Retinal pigment epithelial cell (primary cell): ENCODE measurements around the gene MTHFD1L.
"Not testable (repeated sequence)": the region's sequence is repeated elsewhere in the genome, so short reads cannot be mapped to it uniquely, and the experiment has no call there.

Source experiments
- DNase-seq: peaks from one replicate; pipeline ENCODE4 v3.0.0-alpha.2; 2010; ENCODE audit warnings: low read depth
- H3K4me3 ChIP-seq: 2 replicates; pipeline ENCODE4 v1.5.1; 2011; ENCODE audit warnings: mild to moderate bottlenecking, low read length, control low read depth, moderate library complexity
- TF ChIP-seq, protein P1 (sequence below): conservative IDR thresholded peaks from 2 replicates; pipeline ENCODE4 v1.5.1; 2011; ENCODE audit warnings: low read depth, low read length, control low read depth, inconsistent platforms

The MTHFD1L gene

GRCh38 chr6:150865406-150866146, at the start of gene MTHFD1L:
MTHFD1L (plus strand) TSS chr6:150865702; CDS start chr6:150865823, 121 bp downstream.
- TF ChIP-seq, protein P1, sequence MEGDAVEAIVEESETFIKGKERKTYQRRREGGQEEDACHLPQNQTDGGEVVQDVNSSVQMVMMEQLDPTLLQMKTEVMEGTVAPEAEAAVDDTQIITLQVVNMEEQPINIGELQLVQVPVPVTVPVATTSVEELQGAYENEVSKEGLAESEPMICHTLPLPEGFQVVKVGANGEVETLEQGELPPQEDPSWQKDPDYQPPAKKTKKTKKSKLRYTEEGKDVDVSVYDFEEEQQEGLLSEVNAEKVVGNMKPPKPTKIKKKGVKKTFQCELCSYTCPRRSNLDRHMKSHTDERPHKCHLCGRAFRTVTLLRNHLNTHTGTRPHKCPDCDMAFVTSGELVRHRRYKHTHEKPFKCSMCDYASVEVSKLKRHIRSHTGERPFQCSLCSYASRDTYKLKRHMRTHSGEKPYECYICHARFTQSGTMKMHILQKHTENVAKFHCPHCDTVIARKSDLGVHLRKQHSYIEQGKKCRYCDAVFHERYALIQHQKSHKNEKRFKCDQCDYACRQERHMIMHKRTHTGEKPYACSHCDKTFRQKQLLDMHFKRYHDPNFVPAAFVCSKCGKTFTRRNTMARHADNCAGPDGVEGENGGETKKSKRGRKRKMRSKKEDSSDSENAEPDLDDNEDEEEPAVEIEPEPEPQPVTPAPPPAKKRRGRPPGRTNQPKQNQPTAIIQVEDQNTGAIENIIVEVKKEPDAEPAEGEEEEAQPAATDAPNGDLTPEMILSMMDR: peak; percentile 43
- DNase-seq: peak; percentile 83
- H3K4me3 ChIP-seq: peak within 1 kb of the TSS; percentile 79

GRCh38 chr6:150816554-150816953, 48.9 kb upstream of the MTHFD1L start:
- H3K4me3 ChIP-seq, DNase-seq: not testable (repeated sequence)

DNA sequence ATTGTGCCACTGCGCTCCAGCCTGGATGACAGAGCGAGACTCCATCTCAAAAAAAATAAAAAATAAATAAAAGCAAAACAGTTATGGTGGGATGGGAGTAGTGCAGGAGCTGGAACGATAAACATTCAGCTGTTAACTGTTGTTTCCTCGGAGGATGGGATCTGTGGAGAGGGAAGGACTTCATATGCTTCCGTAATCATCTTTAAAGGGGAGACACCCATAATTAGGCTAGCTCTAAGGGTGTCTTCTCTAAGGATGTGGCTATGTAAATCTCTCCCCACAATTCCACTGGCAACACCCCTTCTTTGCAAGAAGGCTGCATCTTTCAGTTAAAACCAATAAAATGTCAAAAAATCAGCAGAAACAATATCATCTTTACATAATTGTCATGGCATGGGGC, 42.6 kb upstream of the MTHFD1L start:
- no peak overlapping the region for H3K4me3 ChIP-seq
- no peak for DNase-seq
- TF ChIP-seq, protein P1: no peak

DNA sequence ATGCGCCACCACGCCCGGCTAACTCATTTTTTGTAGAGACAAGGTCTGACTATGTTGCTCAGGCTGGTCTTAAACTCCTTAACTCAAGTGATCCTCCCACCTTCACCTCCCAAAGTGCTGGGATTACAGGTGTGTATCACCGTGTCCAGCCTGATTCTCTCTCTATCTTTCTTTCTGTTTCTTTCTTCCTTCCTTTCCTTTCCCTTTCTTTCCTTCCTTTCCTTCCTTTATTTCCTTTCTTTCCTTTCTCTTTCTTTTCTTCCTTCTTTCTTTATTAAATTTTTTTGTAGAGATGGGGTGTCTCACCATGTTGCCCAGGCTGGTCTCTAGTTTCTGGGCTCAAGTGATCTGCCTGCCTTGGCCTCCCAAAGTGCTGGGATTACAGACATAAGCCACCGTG, 38.7 kb upstream of the MTHFD1L start:
- DNase-seq: no peak
- no peak overlapping the region for H3K4me3 ChIP-seq
- TF ChIP-seq, protein P1: no peak

- H3K4me3 ChIP-seq, DNase-seq: not testable (repeated sequence)
- TF ChIP-seq, protein P1: peak; percentile 8
Measured at GRCh38 chr6:150828107-150828506, 37.4 kb upstream of the MTHFD1L start.

DNA sequence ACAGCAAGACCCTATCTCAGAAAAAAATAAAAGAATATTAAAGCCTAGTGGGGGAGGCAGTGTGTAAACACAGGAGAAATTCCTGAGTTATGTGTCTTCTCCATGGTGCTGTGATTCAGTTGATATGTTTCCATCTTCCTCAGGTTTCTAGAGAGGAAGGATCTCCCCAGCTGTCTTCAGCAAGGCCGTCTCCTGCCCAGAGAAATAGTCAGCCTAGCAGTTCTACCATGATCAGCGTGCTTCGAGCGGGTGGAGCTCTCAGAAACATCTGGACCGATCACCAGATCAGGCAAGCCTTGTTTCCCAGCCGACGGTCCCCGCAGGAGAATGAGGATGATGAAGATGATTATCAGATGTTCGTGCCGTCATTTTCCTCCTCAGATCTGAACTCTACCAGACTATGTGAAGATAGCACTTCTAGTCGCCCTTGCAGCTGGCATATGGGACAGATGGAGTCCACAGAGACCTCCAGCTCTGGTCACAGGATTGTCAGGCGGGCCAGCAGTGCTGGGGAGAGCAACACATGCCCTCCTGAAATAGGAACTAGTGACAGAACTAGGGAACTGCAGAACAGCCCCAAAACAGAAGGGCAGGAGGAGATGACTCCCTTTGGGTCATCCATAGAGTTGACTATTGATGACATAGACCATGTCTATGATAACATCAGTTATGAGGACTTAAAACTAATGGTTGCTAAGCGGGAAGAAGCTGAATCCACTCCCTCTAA, 34.9 kb upstream of the MTHFD1L start:
- TF ChIP-seq, protein P1: no peak
- H3K4me3 ChIP-seq: no peak overlapping the region

GRCh38 chr6:150831577-150831976, 33.9 kb upstream of the MTHFD1L start:
- TF ChIP-seq, protein P1: no peak
- no peak for DNase-seq
- H3K4me3 ChIP-seq: no peak overlapping the region

More for the DNA sequence above, 34.9 kb upstream of the MTHFD1L start:
- no peak for DNase-seq
